Sigmoid colon (tissue), 4 donors: ENCODE results near the gene MRPL10.

ENCODE experiments used
- CTCF ChIP-seq, 4 experiments: fragments of 450-650 bp in 3 of 4; fragments of 200-600 bp in 1 of 4; IDR thresholded peaks; one replicate each; pipeline ENCODE4 v1.5.1; 2016 to 2019; ENCODE audit warnings: antibody characterized with exemption in 4 of 4, mild to moderate bottlenecking in 3 of 4, moderate library complexity in 2 of 4
- EP300 ChIP-seq, 4 donors: sonication (generic); formaldehyde crosslinking; IDR thresholded peaks; one replicate each; pipeline ENCODE4 v1.6.1; 2017; ENCODE audit warnings: antibody characterized with exemption in 4 of 4
- POLR2A ChIP-seq, 2 donors: fragments of 450-650 bp; IDR thresholded peaks; one replicate each; pipeline ENCODE4 v1.6.1; 2016; ENCODE audit warnings: antibody characterized with exemption in 2 of 2, mild to moderate bottlenecking in 2 of 2, moderate library complexity in 2 of 2
- POLR2AphosphoS5 ChIP-seq, 4 donors: sonication (generic); formaldehyde crosslinking; IDR thresholded peaks; one replicate each; pipeline ENCODE4 v1.6.1; 2017; ENCODE audit warnings: antibody characterized with exemption in 4 of 4

DNA sequence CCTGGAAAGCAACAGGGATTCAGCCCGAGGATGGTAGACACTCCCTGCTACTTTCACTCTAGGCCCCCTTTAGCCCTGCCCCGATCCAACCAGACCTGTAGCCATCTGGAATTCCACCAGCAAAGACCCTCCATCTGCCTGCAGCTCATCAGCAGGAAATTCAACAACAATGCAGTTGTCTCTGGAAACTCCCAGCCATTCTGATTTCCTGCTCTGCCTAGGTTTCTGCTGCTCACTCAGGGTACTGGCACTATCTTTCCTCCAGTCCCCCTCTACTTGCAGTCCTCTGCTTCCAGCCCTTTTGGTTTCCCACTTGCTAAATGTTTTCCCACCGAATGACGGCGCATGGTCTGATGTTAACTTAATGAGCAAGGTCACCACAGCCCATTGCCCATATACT lies 22.3 kb upstream of the MRPL10 start:
- TF ChIP-seq CTCF (IDR thresholded peaks at IDR 0.05) (no peak), POLR2AphosphoS5 (IDR thresholded peaks at IDR 0.05) (no peak), EP300 (IDR thresholded peaks at IDR 0.05) (no peak), POLR2A (IDR thresholded peaks at IDR 0.05) (no peak)
